Mucosa of rectum (tissue), 2 donors: Measurements from ENCODE around the gene CRACR2B.

ENCODE experiments used
- H3K27ac ChIP-seq, 2 donors: one replicate each; pipeline ENCODE4 v1.7.0; 2013; ENCODE audit warnings: inconsistent platforms in 2 of 2, low read depth in 2 of 2, low read length in 2 of 2
- H3K27me3 ChIP-seq, 2 donors: one replicate each; pipeline ENCODE4 v1.7.0; 2013; ENCODE audit warnings: low read length in 2 of 2; ENCODE audit not compliant: control insufficient read depth in 2 of 2, insufficient read depth in 2 of 2
- H3K36me3 ChIP-seq, 2 donors: one replicate each; pipeline ENCODE4 v1.7.0; 2013; ENCODE audit warnings: low read length in 2 of 2; ENCODE audit not compliant: control insufficient read depth in 2 of 2, insufficient read depth in 2 of 2
- H3K4me1 ChIP-seq, 2 donors: one replicate each; pipeline ENCODE4 v1.7.0; 2013; ENCODE audit warnings: low read length in 2 of 2, mild to moderate bottlenecking in 1 of 2; ENCODE audit not compliant: control insufficient read depth in 2 of 2, insufficient read depth in 2 of 2
- H3K4me3 ChIP-seq, 2 donors: one replicate each; pipeline ENCODE4 v1.7.0; 2013; ENCODE audit warnings: low read length in 2 of 2
- H3K9ac ChIP-seq, 2 donors: one replicate each; pipeline ENCODE4 v1.7.0; 2013; ENCODE audit warnings: low read length in 2 of 2, low read depth in 1 of 2, mild to moderate bottlenecking in 1 of 2
- H3K9me3 ChIP-seq, 2 donors: one replicate each; pipeline ENCODE4 v1.7.0; 2013; ENCODE audit warnings: low read length in 2 of 2; ENCODE audit not compliant: control insufficient read depth in 2 of 2
- donor health status: healthy.
- donor health status: Normal muscosa, but diverticular disease.

Gene CRACR2B

DNA sequence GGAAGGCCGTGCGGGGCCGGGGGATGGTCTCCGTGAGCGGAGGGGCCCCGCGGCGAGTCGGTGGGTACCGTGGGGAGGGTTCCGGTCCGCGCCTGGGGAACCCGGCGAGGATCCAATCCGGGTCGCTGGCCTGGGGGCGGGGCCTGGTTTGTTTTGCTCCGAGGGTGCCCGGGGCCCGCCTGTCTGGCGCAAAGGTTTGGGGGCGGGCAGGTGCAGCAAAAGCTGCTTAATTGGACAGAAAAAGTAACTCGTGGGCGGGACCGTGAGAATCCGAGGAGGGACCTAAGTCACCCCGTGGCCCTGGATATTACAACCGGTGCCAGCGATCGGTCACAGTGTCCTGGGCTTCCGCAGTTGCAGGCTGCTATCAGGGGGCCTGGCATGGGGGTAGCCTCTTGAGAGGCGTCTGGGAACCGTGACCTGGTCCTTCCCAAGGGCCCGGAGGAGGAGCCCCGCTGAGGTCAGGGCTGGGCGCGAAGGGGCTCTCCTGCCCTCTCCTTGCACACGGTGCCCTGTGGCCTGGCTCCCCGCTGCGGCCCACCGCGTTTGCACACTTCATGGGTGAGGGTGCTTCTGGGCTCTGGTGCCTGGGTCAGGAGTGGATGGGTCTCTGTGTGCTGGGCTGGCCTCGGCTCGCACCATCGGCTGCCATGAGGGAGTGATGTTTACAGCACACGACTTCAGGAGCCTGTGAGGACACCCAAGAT, 7.6 kb upstream of the CRACR2B start:
- Histone ChIP-seq H3K4me3 (peak overlapping the region; percentile 78 to 82), H3K9me3 (no peaks in the 10 kb centered on the region), H3K27ac (peak overlapping the region; percentile 96 to 98), H3K9ac (peak overlapping the region; percentile 75 to 91), H3K36me3 (peaks cover 14 to 20% of the 10 kb centered on the region in 2 donors), H3K4me1 (peaks cover 29 to 39% of the 10 kb centered on the region in 2 donors), H3K27me3 (no peaks in the 10 kb centered on the region)

DNA sequence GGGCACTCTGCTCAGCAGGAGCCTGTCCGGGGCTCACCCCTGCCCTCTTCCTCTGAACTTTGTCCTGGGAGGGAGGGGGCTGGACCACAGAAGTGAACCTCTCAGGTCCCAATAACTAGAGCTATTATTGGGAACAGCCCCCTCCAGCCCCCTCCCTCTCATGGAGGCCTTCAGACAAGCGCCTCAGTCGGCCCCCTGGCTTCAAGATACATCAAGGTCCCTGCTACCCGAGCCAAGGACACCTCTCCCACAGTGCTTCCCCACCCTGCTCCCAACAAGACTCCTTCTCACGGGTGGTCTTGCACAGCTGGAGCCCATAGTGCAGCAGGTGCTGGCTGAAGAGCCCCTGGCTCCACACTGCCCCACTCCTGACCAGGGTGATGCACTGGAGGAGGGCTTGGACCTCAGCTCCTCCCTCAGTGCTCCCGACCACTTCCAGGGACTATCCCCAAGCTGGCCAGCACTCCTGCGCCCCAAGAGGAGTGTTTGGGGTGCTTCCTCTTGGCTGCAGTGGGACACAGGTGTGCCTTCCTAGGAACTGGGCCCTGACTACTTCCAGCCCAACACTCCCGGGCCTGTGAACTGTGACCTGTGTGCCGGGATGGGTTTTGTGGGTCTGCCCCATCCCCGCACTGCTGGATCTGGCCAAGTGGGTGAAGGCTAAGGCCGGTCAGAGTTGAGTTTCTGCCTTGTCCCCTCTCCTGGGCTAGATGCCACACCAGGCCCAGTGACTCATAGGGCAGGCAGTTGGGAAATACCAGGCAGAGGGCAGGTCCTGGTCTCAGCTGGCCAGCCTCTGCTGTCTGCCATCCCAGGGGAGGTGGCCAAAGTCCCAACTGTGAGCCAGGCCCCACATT, 6.8 kb upstream of the CRACR2B start:
- no peaks in the 10 kb centered on the region for H3K9me3 ChIP-seq
- H3K27me3 ChIP-seq, result no peaks in the 10 kb centered on the region
- peak overlapping the region; percentile 96 to 98 for H3K27ac ChIP-seq
- H3K4me1 ChIP-seq, result peaks cover 32 to 47% of the 10 kb centered on the region in 2 donors
- peaks cover 14 to 21% of the 10 kb centered on the region in 2 donors for H3K36me3 ChIP-seq
- peak overlapping the region; percentile 75 to 91 for H3K9ac ChIP-seq
- H3K4me3 ChIP-seq, result peak overlapping the region; percentile 78 to 82

DNA sequence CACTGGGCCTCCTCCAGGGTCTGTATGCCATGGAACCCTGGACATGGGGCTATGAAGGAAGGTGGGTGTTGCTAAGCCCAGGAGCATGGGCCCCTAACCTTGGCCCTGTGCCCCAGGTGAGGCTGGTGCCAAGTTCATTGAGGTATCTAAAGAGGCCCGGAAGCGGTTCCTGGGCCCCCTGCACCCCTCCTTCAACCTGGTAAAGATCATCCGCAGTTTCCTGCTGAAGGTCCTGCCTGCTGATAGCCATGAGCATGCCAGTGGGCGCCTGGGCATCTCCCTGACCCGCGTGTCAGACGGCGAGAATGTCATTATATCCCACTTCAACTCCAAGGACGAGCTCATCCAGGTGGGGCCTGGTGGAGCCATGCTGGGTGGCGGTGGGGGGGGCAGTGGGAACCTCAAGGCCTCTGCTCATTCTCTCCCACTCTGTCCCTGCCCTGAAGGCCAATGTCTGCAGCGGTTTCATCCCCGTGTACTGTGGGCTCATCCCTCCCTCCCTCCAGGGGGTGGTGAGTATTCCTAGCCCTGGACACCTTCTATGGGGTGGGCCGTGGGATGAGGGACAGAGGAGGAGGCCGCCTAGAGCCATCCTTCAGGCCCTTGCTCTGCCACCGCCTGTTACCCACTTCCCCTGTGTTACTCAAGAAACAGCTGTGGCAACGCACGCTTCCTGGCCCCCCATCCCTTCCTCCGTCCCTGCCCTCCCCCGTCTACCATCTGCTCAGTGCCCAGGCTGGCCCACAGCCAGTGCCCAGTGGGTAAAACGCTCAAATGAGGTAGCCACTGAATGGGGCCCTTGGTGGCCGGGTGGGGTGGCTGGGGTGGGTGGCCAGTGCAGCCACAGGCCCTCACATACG, 6.0 kb upstream of the CRACR2B start:
- H3K36me3 ChIP-seq, result peaks cover 14 to 21% of the 10 kb centered on the region in 2 donors
- H3K27me3 ChIP-seq, result no peaks in the 10 kb centered on the region
- H3K27ac ChIP-seq, result peak overlapping the region in 1 of 2 donors; percentile 98
- peaks cover 32 to 54% of the 10 kb centered on the region in 2 donors for H3K4me1 ChIP-seq
- H3K4me3 ChIP-seq, result peak overlapping the region; percentile 78 to 82
- peak overlapping the region in 1 of 2 donors; percentile 91 for H3K9ac ChIP-seq
- no peaks in the 10 kb centered on the region for H3K9me3 ChIP-seq

DNA sequence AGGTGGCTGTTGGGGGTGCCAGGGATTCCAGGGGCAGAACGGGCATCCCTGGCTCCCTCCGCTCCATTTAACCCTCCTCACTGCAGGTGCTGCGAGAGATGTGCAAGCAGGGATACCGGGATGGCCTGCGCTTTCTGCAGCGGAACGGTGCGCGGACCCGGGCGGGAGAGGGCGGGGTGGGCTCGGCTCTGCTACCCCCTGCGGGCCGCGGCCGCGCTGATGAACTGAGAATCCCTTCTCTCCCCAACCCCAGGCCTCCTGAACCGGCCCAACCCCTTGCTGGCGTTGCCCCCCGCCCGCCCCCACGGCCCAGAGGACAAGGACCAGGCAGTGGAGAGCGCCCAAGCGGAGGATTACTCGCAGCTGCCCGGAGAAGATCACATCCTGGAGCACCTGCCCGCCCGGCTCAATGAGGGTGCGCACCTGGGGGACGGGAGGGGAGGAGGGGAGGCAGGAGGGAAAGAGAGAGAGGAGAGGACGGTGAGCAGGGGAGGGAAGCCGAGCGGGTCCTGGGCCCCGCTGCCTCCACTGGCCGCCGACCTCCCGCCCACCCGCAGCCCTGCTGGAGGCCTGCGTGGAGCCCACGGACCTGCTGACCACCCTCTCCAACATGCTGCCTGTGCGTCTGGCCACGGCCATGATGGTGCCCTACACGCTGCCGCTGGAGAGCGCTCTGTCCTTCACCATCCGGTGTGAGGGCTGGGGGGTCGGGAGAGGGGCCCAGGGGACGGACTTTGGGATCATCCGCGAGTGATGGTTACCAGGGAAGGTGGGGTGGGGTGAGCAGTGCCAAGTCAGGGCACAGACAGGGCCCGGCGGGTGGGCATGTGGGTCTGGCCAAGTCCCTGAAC, 4.1 kb upstream of the CRACR2B start:
- Histone ChIP-seq H3K27ac (peak overlapping the region in 1 of 2 donors; percentile 89), H3K36me3 (peaks cover 14 to 21% of the 10 kb centered on the region in 2 donors), H3K4me3 (no peak overlapping the region), H3K9ac (peak overlapping the region in 1 of 2 donors; percentile 18), H3K27me3 (no peaks in the 10 kb centered on the region), H3K9me3 (no peaks in the 10 kb centered on the region), H3K4me1 (peaks cover 44 to 67% of the 10 kb centered on the region in 2 donors)

DNA sequence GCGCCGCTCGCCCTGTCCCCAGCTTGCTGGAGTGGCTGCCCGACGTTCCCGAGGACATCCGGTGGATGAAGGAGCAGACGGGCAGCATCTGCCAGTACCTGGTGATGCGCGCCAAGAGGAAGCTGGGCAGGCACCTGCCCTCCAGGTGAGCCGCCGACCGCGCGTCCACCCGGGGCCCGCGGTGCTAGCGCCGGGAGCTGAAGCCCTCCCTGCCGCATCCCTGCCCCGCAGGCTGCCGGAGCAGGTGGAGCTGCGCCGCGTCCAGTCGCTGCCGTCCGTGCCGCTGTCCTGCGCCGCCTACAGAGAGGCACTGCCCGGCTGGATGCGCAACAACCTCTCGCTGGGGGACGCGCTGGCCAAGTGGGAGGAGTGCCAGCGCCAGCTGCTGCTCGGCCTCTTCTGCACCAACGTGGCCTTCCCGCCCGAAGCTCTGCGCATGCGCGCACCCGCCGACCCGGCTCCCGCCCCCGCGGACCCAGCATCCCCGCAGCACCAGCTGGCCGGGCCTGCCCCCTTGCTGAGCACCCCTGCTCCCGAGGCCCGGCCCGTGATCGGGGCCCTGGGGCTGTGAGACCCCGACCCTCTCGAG, 3.3 kb upstream of the CRACR2B start:
- H3K9me3 ChIP-seq, result no peaks in the 10 kb centered on the region
- H3K9ac ChIP-seq, result peak overlapping the region in 1 of 2 donors; percentile 45
- no peaks in the 10 kb centered on the region for H3K27me3 ChIP-seq
- H3K27ac ChIP-seq, result peak overlapping the region; percentile 89 to 91
- H3K36me3 ChIP-seq, result peaks cover 14 to 21% of the 10 kb centered on the region in 2 donors
- H3K4me3 ChIP-seq, result no peak overlapping the region
- H3K4me1 ChIP-seq, result peaks cover 48 to 70% of the 10 kb centered on the region in 2 donors

DNA sequence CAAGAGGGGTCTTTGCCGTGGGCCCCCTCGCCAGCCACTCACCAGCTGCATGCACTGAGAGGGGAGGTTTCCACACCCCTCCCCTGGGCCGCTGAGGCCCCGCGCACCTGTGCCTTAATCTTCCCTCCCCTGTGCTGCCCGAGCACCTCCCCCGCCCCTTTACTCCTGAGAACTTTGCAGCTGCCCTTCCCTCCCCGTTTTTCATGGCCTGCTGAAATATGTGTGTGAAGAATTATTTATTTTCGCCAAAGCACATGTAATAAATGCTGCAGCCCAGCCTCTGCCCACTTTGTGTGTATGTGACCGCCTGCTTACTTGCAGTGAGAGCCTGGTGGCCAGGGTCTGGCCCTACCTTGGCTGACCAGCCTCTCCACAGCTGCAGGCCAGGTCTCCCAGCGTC, 2.8 kb upstream of the CRACR2B start:
- H3K27ac ChIP-seq, result peak overlapping the region; percentile 89 to 91
- no peak overlapping the region for H3K4me3 ChIP-seq
- peaks cover 53 to 75% of the 10 kb centered on the region in 2 donors for H3K4me1 ChIP-seq
- no peaks in the 10 kb centered on the region for H3K9me3 ChIP-seq
- H3K27me3 ChIP-seq, result no peaks in the 10 kb centered on the region
- H3K9ac ChIP-seq, result peak overlapping the region in 1 of 2 donors; percentile 45
- peaks cover 14 to 21% of the 10 kb centered on the region in 2 donors for H3K36me3 ChIP-seq

DNA sequence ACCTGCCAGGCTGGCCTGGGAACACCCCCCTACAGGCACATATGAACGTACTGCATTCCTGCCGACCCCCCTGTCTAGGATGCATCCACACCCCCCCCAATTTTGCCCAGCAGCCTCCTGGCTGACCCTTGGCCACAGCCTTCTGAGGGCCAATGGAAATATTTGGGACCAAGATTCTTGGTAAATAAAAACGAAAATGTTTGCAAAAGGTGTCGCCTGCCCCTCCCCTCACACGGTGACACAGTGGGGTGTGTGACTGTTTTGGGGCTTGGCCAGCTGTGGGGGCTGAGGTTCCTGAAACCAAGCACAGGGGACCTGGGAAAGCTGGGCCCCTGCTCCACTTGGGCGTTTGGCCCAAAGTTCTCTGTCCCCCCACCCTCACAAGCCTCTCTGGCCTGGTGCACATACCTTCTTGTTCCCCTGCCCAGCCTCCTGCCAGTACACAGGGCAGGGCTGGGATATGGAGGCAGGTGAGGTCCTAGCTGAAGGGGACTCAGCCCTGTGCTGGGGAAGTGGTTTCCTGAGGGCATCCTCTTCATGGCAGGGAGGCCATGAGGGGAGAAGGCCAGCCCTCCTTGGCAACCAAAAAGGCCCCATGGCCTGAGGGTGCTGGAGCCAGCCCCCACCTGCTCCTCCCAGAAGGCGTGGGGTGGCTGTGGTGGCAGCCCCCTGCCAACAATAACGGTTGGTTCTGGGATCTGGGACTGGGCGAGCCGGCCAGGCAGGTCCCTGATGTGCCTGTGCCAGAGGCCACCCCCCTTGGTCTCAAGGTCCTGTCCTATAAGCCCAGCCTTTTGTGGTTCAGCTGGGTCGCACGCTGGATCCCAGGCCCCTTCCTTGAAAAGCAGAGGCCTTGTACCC, 2.1 kb upstream of the CRACR2B start:
- H3K9me3 ChIP-seq, result no peaks in the 10 kb centered on the region
- H3K9ac ChIP-seq, result peak overlapping the region; percentile 41 to 93
- no peaks in the 10 kb centered on the region for H3K27me3 ChIP-seq
- H3K36me3 ChIP-seq, result peaks cover 14 to 21% of the 10 kb centered on the region in 2 donors
- H3K4me3 ChIP-seq, result no peak overlapping the region
- H3K27ac ChIP-seq, result peak overlapping the region; percentile 89 to 91
- peaks cover 51 to 75% of the 10 kb centered on the region in 2 donors for H3K4me1 ChIP-seq

DNA sequence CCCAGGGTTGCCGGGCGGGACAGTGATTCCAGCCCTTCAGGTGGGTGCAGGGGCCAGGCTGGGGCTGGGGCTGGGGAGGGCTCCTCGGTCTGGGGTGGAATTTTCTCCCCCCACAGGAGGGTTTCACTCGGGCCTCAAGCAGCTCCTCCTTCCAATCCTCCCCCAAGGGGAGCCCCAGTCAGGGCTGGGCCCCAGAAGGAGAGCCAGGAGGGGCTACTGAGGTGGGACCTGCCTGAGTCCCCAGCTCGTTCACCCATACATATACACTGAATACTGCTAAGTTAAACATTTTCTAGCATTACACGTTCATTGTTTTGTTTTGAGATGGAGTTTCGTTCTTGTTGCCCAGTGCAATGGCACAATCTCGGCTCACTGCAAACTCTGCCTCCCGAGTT, 1.5 kb upstream of the CRACR2B start:
- H3K4me3 ChIP-seq, result peak overlapping the region in 1 of 2 donors; percentile 60
- peaks cover 51 to 75% of the 10 kb centered on the region in 2 donors for H3K4me1 ChIP-seq
- H3K27ac ChIP-seq, result peak overlapping the region; percentile 89 to 91
- no peaks in the 10 kb centered on the region for H3K27me3 ChIP-seq
- H3K9ac ChIP-seq, result peak overlapping the region in 1 of 2 donors; percentile 93
- no peaks in the 10 kb centered on the region for H3K9me3 ChIP-seq
- H3K36me3 ChIP-seq, result peaks cover 14 to 21% of the 10 kb centered on the region in 2 donors
